Activated T-cell treated with anti-CD3 and anti-CD28 coated beads, Interleukin-2, amount 50 U/mL, for 4 hours (primary cell): ENCODE data around the gene ARRB2. TPM values are rescaled to one million over a fixed set of nuclear protein-coding genes. Genes with fewer than 3 reads are reported as not detected.

ENCODE experiments used
- total RNA-seq, 3 donors: library from RNA; stranded (reverse); gene quantifications; one replicate each; pipeline ENCODE4 v1.2.1, GENCODE V29; 2021

ARRB2 gene
- total RNA-seq, 3 donors from 2014 or later: 89.7 to 99.4 (median 94.7) TPM

Other genes starting within 250 kb of the ARRB2 start
- gene SPNS2, start 211.8 kb upstream of the ARRB2 start, total RNA-seq: under 1 TPM; 0.33 to 0.47 (median 0.46) TPM
- gene MYBBP1A, start 155.2 kb upstream of the ARRB2 start, total RNA-seq: 100 to 1,000 TPM; 261 to 278 (median 263) TPM
- gene GGT6, start 150.1 kb upstream of the ARRB2 start, total RNA-seq: not detected
- not detected for gene SMTNL2, start 126.1 kb upstream of the ARRB2 start, total RNA-seq
- gene ALOX15, start 69.0 kb upstream of the ARRB2 start, total RNA-seq: not detected
- 100 to 1,000 TPM; 163 to 189 (median 188) TPM for gene PELP1, start 6.5 kb upstream of the ARRB2 start, total RNA-seq
- gene MED11, start 20.8 kb downstream of the ARRB2 start, total RNA-seq: 10 to 100 TPM; 19.6 to 21.6 (median 20.6) TPM
- under 1 TPM in 1 of 3 donors, not detected in 2; 0.13 TPM for gene ZMYND15, start 29.2 kb downstream of the ARRB2 start, total RNA-seq
- 1 to 10 TPM in 2 of 3 donors, under 1 TPM in 1; 0.76 to 1.5 (median 1.3) TPM for gene CXCL16, start 29.3 kb downstream of the ARRB2 start, total RNA-seq
- gene TM4SF5, start 61.3 kb downstream of the ARRB2 start, total RNA-seq: not detected
- under 1 TPM in 1 of 3 donors, not detected in 2; 0.33 TPM for gene VMO1, start 75.7 kb downstream of the ARRB2 start, total RNA-seq
- not detected for gene GLTPD2, start 78.3 kb downstream of the ARRB2 start, total RNA-seq
- 100 to 1,000 TPM; 283 to 292 (median 291) TPM for gene PSMB6, start 85.5 kb downstream of the ARRB2 start, total RNA-seq
- gene PLD2, start 96.5 kb downstream of the ARRB2 start, total RNA-seq: 10 to 100 TPM in 1 of 3 donors, 1 to 10 TPM in 2; 6.5 to 12.6 (median 8.9) TPM
- 10 to 100 TPM; 43.3 to 51.5 (median 45.1) TPM for gene MINK1, start 122.7 kb downstream of the ARRB2 start, total RNA-seq
- gene C17orf107, start 188.9 kb downstream of the ARRB2 start, total RNA-seq: 1 to 10 TPM; 1.5 to 3.6 (median 2.7) TPM
- under 1 TPM; 0.18 to 0.71 (median 0.35) TPM for gene CHRNE, start 192.5 kb downstream of the ARRB2 start, total RNA-seq
- under 1 TPM; 0.21 to 0.49 (median 0.25) TPM for gene GP1BA, start 221.6 kb downstream of the ARRB2 start, total RNA-seq
- 100 to 1,000 TPM in 1 of 3 donors, 10 to 100 TPM in 2; 89.7 to 102 (median 98.1) TPM for gene SLC25A11, start 229.4 kb downstream of the ARRB2 start, total RNA-seq
- 100 to 1,000 TPM; 121 to 140 (median 129) TPM for gene RNF167, start 229.6 kb downstream of the ARRB2 start, total RNA-seq
- gene PFN1, start 237.9 kb downstream of the ARRB2 start, total RNA-seq: 1,000 to 10,000 TPM; 1,652 to 1,716 (median 1,674) TPM
- gene ENO3, start 240.5 kb downstream of the ARRB2 start, total RNA-seq: 10 to 100 TPM; 25.8 to 26.9 (median 26.0) TPM